CD4-positive, alpha-beta T cell treated with Interferon alpha-2 for 1 hour (primary cell): Measurements from ENCODE around the gene KCTD2.
A peak's percentile ranks its signal among the peaks of the same experiment; 100 is the strongest.

Experiments
- DNase-seq, 2 donors: peaks; one replicate each; pipeline ENCODE4 v3.0.0-alpha.2; 2020 to 2022

KCTD2 gene

DNA sequence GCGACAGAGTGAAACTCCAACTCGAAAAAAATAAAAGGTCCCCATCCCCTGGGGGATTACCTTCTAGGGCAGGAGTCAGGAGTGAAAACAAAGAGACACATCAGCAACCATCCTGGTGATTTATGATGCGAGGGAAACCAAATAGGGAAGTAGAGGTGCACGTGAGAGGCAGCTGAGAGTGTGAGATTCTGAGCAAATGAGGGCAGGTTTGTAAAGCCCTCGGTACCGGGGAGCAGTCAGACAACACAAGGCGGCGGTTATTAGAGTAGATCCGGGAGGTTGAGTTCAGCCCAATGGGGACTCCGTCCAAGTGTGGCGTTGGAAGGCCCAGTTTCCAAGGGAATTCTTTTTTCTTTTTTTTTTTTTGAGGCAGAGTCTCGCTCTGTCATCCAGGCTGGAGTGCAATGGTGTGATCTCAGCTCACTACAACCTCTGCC, 55.4 kb downstream of the KCTD2 start:
- peak in 1 of 2 donors; percentile 43 for DNase-seq

DNA sequence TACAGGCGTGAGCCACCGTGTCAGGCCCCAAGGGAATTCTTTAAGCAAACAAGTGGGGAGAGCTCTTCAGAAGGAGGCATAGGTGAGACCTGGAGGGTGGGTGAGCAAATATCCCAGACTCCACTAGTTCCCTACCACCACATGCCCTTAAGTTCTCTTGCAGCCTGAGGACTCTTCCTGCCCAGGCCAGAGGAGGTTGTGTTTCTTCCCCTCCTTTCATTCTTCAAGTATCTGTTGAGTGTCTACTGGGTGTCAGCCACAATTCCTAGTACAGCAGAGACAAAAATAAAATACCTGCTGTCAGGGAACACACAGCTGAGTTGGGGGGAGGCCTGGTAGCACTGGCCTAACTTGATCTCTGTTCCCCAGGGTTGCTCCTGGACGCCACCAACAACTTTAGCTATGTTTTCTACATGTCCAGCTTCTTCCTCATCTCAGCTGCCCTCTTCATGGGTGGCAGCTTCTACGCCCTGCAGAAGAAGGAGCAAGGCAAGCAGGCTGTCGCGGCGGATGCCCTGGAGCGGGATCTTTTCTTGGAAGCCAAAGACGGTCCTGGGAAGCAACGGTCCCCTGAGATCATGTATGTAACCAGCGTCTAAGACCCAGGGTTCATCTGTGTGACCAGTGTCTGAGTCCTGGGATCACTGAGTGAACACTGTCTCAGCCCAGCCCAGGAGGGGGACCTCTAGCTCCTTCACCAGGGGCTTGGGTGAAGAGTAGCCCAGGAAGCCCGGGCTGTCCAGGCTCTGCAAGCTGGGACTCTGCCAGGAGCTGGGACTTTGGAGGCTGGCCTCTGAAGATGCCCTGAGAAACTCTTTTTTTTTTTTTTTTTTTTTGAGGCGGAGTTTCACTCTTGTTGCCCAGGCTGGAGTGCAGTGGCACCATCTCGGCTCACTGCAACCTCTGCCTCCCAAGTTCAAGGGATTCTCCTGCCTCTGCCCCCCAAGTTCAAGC, 56.9 kb downstream of the KCTD2 start:
- DNase-seq = no peak

DNA sequence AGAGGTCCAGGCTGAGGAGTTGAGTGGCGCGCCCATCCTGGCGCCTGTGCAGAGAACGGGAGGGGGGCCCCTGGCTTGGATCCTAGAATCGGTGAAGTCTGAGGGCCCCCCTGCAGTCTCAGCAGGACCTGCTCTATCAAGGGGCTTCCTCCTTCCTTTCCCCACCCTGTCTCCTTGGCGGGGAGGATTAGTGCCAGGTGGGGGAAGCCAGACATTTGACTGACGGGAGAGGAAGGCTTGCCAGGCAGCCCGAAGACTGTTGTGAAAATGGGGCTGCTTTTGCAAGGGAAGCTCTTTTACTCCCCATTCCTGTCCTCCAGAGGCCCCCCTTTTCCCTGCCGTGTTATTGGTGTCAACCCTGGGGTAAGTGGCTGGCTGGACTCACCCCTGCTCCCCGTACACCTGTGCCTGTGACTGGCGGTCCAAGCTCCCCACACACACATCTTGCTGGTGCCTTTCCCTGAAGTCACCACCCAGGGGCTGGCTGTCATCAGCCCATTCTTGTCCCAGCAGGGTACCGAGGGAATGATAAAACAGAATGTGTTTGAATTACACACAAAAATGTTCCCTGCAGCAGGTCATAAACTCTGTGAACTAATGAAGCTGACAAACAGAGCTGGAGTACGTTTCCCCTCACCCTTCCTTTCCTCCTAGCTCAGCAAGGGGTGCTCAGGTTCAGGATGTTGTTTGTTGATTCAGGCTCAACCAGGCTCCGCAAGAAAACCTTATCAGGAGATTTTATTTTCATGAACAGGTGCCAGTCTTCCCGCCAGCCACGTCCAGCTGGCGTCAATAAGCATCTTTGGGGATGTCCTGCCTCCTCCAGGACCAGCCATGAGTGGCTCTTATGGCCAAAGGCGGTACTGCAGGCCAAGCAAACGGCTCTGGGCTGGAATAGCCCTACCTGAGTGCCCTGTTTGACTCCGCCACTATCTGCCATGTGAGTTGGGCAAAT, 58.4 kb downstream of the KCTD2 start:
- peak in 1 of 2 donors; percentile 28 for DNase-seq

DNA sequence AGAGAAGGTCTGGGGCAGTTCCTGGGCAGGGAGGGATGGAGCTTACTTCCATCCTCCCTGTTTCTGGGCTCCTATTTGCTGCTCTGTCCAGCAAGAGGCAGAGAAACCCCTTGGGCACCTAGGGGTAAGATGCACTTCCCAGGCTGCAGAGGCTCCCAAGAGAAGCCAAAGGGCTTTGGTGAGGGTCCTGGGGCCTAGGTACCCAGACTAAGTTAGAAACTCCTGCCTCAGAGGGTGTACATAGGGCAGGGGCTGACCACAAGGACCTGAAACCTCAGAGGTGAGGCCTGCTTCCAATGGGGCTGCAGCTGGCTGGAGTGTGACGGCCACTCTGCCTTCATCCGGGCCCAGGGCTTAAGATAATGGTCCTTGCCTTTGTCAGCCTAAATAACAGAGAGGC, 61.2 kb downstream of the KCTD2 start:
- no peak for DNase-seq

DNA sequence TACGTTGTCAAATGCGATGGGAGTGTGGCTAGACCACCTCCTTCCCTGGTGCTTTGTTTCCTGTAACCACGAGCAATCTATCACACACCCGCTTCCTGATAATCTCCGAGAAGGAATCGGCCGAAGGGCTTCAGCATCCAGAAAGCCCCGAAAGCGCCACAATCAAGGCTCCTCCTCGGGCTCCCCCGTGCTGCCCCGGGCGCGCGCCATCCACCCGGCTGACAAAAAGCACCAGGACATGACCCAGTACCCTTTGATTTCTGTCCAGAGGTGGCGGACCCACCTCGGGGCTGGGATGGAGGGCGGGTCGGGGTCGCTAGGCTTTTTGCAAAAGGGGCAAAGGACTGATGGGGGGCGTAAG, 62.0 kb downstream of the KCTD2 start:
- no peak for DNase-seq

DNA sequence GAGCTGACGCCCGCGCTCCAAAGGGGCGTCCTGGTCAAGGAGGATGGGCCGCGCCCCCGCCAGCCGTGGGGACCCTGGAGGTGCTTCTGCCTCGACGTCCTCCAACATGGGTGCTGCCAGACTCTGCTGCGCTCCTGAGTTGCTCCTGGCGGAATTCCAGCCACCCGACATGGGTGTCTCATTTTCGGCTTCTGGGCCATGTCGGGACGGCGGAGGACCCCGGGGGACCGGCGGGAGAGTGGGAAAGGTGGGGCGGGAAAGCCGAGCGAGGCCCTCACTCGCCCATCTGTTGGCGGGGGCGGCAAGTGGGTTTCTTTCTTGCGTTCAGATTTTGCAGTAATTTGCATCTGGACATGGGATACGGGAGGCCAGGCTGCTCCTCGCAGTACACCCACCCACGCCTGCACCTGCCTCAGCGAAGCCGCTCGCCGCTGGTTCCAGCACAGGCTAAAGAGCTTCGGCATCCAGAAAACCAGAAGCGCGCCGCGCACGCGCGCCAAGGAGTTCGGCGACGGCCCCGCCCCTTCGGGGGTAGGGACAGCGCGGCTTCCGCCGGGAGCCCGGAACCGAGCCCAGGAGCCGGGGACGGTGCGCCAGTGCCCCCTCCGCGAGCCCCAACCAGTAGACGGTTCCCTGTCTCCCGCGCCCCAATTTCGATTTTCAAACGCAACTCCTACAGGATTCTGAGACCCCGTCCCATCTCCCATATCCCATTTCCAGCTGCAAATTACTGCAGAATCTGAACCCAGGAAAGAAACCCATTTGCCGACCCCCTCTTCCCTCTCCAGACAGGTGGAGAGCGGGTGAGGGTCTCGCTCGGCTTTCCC, 62.6 kb downstream of the KCTD2 start, which contains the start of gene ARMC7:
Gene ARMC7 (plus strand): TSS at position 563 of the 827 bp plus-strand sequence. CDS start 320 bp downstream, outside the sequence.
- peak; percentile 89 to 93 for DNase-seq

DNA sequence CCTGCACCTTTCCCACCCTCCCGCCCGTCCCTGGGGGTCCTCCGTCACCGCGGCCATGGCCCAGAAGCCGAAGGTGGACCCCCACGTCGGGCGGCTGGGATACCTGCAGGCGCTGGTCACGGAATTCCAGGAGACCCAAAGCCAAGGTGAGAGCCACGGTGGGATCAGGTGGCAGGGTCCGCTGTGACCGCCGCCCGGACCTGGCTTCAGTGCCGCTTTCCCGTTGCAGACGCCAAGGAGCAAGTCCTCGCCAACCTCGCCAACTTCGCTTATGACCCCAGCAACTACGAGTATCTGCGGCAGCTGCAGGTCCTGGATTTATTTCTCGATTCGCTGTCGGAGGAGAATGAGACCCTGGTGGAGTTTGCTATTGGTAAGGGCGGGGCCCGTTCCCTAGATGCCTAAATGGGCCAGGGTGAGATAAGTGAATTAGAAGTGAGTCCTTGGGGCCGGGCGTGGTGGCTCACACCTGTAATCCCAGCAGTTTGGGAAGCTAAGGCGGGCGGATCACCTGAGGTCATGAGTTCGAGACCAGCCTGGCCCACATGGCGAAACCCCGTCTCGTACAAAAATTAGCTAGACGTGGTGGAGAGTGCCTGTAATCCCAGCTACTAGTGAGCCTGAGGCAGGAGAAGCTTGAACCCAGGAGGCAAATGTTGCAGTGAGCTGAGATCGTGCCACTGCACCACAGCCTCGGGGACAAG, 63.4 kb downstream of the KCTD2 start:
- no peak for DNase-seq

DNA sequence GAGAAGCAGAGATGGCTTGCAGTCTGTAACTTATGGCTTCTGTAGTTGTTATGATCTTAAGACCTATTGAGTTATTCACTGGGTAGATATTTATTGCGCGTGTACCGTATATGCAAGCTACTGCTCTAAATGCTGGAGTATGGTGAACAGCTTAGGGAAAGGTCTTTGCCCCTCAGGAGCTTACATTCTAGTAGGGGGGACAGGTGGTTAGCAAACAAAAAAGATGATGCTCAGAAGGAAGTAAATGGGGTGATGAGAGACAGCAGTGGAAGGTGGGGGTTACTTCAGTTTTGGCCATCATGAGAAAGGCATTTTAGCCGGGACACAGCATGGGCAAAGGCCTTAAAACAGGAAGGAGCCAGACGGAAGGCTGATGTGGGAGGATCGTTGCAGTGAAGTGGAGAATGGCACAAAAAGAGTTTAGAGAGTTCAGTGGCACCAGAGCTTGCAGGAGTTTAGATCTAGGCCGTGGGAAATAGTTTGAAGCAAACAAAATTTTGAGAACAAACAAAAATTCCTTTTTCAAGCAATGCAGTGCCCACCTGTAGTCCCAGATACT, 64.8 kb downstream of the KCTD2 start:
- DNase-seq = no peak

DNA sequence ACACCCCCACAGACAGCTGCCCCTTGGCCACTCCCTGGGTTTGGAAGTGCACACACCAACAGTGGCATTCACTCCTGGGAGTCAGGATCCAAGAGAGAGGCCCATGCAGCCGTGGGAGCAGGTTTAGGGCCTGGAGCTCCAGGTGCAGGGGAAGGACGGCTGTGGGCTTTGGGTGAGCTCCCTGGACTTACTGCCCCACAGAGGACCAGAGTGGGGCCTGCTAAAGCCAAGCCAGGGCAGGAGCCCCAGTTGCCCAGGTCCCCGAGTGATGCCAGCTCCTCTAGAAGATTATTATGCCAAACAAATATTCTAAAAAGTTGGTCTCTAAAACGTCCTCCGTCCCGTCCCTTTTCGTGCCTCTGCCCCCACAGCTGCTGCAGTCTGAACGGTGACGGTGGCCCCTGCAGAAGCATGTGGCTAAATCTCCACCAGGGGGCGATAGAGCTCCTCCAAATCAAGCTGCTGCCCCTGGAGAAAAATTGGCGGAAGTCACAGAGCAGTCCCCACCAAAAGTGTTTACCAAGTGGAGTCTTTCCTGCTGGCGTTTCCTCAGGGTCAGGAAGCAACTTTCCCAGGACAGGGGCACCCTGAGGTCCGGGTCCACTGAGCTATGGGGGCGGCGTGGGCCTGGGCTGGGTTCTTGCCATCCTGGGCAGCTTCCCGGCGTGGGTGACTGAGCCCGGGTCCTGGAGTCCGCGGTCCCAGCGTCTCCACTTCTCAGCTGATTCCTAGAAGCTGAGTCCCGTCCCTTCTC, 67.0 kb downstream of the KCTD2 start:
- peak; percentile 88 to 92 for DNase-seq

DNA sequence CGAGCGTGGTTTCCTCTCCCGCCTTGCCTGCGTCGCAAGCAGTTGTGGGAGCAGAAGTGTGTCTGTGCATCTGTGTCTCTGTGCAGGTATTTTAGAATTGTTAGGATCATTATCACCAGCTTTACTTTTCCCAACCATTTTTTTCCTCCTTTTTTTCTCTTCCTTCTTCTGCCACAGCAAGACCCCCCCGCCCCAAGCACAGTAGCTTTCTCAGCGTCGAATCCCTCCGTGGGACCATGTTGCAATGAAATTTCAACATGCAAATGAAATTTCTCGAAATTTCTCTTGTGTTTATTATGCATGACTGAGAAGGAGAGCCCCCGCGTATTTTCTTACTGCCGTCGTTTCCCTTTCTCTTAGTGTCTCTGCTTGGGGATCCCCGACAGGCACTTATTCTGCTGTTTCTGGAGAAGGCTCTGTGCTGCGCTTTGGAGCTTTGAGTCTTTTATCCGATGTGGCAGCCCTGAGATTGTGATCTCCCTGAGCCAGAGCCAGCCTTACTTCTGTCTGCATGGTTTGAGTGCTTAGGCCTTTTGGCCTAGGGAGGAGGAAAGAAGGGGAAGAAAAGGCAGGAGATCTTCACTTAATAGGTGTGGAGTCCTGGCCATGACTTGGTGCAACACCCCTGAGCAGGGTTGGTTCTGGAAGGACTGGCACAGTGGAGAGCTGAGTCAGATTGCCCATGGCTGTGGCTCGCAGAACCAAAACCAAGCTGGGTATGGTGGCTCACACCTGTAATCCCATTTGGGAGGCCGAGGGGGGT, 67.7 kb downstream of the KCTD2 start:
- no peak for DNase-seq
